Activated CD4-positive, alpha-beta T cell treated with anti-CD3 and anti-CD28 coated beads, Interleukin-2, amount 10 ng/mL, durations not matched to agents 24 days and 14 days (primary cell): ENCODE results near the gene CLTCL1. TPM values are rescaled to one million over a fixed set of nuclear protein-coding genes. Genes with fewer than 3 reads are reported as not detected.
"Not testable (repeated sequence)": the region's sequence is repeated elsewhere in the genome, so short reads cannot be mapped to it uniquely, and the experiment has no call there.

ENCODE experiments used
- DNase-seq: peaks from one replicate; pipeline ENCODE4 v3.0.0; 2022
- H3K27ac Mint-ChIP-seq: one replicate; pipeline ENCODE4 v1.8.0; 2022; ENCODE audit warnings: mild to moderate bottlenecking, mixed read lengths
- H3K27me3 Mint-ChIP-seq: one replicate; pipeline ENCODE4 v1.8.0; 2022; ENCODE audit warnings: mixed read lengths
- H3K36me3 Mint-ChIP-seq: one replicate; pipeline ENCODE4 v1.8.0; 2022; ENCODE audit warnings: low read depth, mild to moderate bottlenecking, mixed read lengths
- H3K4me1 Mint-ChIP-seq: one replicate; pipeline ENCODE4 v1.8.0; 2021; ENCODE audit warnings: mixed read lengths
- H3K4me3 Mint-ChIP-seq: one replicate; pipeline ENCODE4 v1.8.0; 2022; ENCODE audit warnings: mild to moderate bottlenecking, moderate library complexity, mixed read lengths
- H3K9me3 Mint-ChIP-seq: one replicate; pipeline ENCODE4 v1.8.0; 2021; ENCODE audit warnings: mixed read lengths
- intact Hi-C: fragments of 100-400 bp; cut with micrococcal nuclease; formaldehyde crosslinking; loops from one replicate; pipeline ENCODE4 v1.15.1; 2023
- total RNA-seq: library from RNA; stranded (reverse); gene quantifications from 2 replicates; pipeline ENCODE4 v1.2.3, GENCODE V29; 2022

Gene CLTCL1
- total RNA-seq, 1 donor from 2014 or later, result 1.3 TPM

GRCh38 chr22:19173047-19174035 lies 118.2 kb downstream of the CLTCL1 start:
- intact Hi-C loops, result no loop called here
- no peaks in the 10 kb centered on the region for H3K9me3 Mint-ChIP-seq
- H3K36me3 Mint-ChIP-seq, result peaks cover 14% of the 10 kb centered on the region

GRCh38 chr22:19172213-19173046 lies 119.1 kb downstream of the CLTCL1 start:
- Mint-ChIP-seq H3K9me3 (no peaks in the 10 kb centered on the region), H3K4me3 (peak overlapping the region; percentile 93), H3K36me3 (peaks cover 14% of the 10 kb centered on the region), H3K4me1 (peaks cover 36% of the 10 kb centered on the region), H3K27ac (peak overlapping the region; percentile 95), H3K27me3 (peaks cover 28% of the 10 kb centered on the region)
- intact Hi-C loops, result no loop called here
- no peak for DNase-seq

More at GRCh38 chr22:19173047-19174035, 118.2 kb downstream of the CLTCL1 start:
- Mint-ChIP-seq H3K4me3 (peak overlapping the region; percentile 93), H3K4me1 (peaks cover 36% of the 10 kb centered on the region), H3K27ac (peak overlapping the region; percentile 95), H3K27me3 (peaks cover 22% of the 10 kb centered on the region)
- DNase-seq, result no peak

- peaks cover 28% of the 10 kb centered on the region for H3K4me1 Mint-ChIP-seq
- intact Hi-C loops, result no loop called here
Observed at GRCh38 chr22:19169947-19170318, 121.6 kb downstream of the CLTCL1 start.

GRCh38 chr22:19169002-19169946 lies 122.2 kb downstream of the CLTCL1 start:
- Mint-ChIP-seq H3K4me3 (peak overlapping the region; percentile 62), H3K27ac (peak overlapping the region; percentile 27)
- intact Hi-C loops, result no loop called here

More at GRCh38 chr22:19169947-19170318, 121.6 kb downstream of the CLTCL1 start:
- H3K9me3 Mint-ChIP-seq, result no peaks in the 10 kb centered on the region
- H3K27ac Mint-ChIP-seq, result no peak overlapping the region
- H3K4me3 Mint-ChIP-seq, result peak overlapping the region; percentile 93
- peaks cover 13% of the 10 kb centered on the region for H3K36me3 Mint-ChIP-seq
- H3K27me3 Mint-ChIP-seq, result peaks cover 38% of the 10 kb centered on the region
- DNase-seq, result no peak

GRCh38 chr22:19168088-19168890 lies 123.2 kb downstream of the CLTCL1 start:
- intact Hi-C loops, result no loop called here
- H3K27ac Mint-ChIP-seq, result no peak overlapping the region
- H3K27me3 Mint-ChIP-seq, result peaks cover 39% of the 10 kb centered on the region
- H3K4me3 Mint-ChIP-seq, result no peak overlapping the region
- H3K36me3 Mint-ChIP-seq, result peaks cover 9% of the 10 kb centered on the region
- peaks cover 23% of the 10 kb centered on the region for H3K4me1 Mint-ChIP-seq
- no peaks in the 10 kb centered on the region for H3K9me3 Mint-ChIP-seq
- DNase-seq, result no peak

More at GRCh38 chr22:19169002-19169946, 122.2 kb downstream of the CLTCL1 start:
- Mint-ChIP-seq H3K27me3 (peaks cover 39% of the 10 kb centered on the region), H3K36me3 (peaks cover 13% of the 10 kb centered on the region), H3K4me1 (peaks cover 28% of the 10 kb centered on the region), H3K9me3 (no peaks in the 10 kb centered on the region)
- DNase-seq, result peak; percentile 66

- intact Hi-C loops, result no loop called here
- peaks cover 41% of the 10 kb centered on the region for H3K27me3 Mint-ChIP-seq
- no peak overlapping the region for H3K4me3 Mint-ChIP-seq
- no peaks in the 10 kb centered on the region for H3K9me3 Mint-ChIP-seq
- H3K4me1 Mint-ChIP-seq, result peaks cover 15% of the 10 kb centered on the region
- DNase-seq, result no peak
- H3K27ac Mint-ChIP-seq, result no peak overlapping the region
- H3K36me3 Mint-ChIP-seq, result peaks cover 6% of the 10 kb centered on the region
Observed at GRCh38 chr22:19167106-19167869, 124.2 kb downstream of the CLTCL1 start.

GRCh38 chr22:19166421-19166820 lies 125.1 kb downstream of the CLTCL1 start:
- Mint-ChIP-seq H3K9me3 (no peaks in the 10 kb centered on the region), H3K27me3 (peaks cover 41% of the 10 kb centered on the region), H3K4me1 (peaks cover 12% of the 10 kb centered on the region), H3K36me3 (peaks cover 4% of the 10 kb centered on the region), H3K27ac (no peak overlapping the region), H3K4me3 (no peak overlapping the region)
- intact Hi-C loops, result no loop called here
- no peak for DNase-seq

- Mint-ChIP-seq H3K9me3 (no peaks in the 10 kb centered on the region), H3K27me3 (peaks cover 29% of the 10 kb centered on the region), H3K36me3 (no peaks in the 10 kb centered on the region), H3K4me3 (no peak overlapping the region), H3K27ac (no peak overlapping the region), H3K4me1 (peaks cover 3% of the 10 kb centered on the region)
- intact Hi-C loops, result no loop called here
- no peak for DNase-seq
Observed at GRCh38 chr22:19164425-19164824, 127.1 kb downstream of the CLTCL1 start.

GRCh38 chr22:19158649-19159048 lies 132.9 kb downstream of the CLTCL1 start:
- H3K4me1 Mint-ChIP-seq, intact Hi-C loops, H3K36me3 Mint-ChIP-seq, H3K4me3 Mint-ChIP-seq, DNase-seq, H3K27ac Mint-ChIP-seq, H3K9me3 Mint-ChIP-seq: not testable (repeated sequence)
- H3K27me3 Mint-ChIP-seq, result peaks cover 10% of the 10 kb centered on the region

- H3K9me3 Mint-ChIP-seq, H3K4me3 Mint-ChIP-seq, H3K36me3 Mint-ChIP-seq, DNase-seq, H3K4me1 Mint-ChIP-seq, intact Hi-C loops, H3K27ac Mint-ChIP-seq: not testable (repeated sequence)
- peaks cover 28% of the 10 kb centered on the region for H3K27me3 Mint-ChIP-seq
Observed at GRCh38 chr22:19156109-19156508, 135.4 kb downstream of the CLTCL1 start.

- no peak for DNase-seq
- no peak overlapping the region for H3K27ac Mint-ChIP-seq
- H3K36me3 Mint-ChIP-seq, result peaks cover 4% of the 10 kb centered on the region
- no peak overlapping the region for H3K4me3 Mint-ChIP-seq
- H3K27me3 Mint-ChIP-seq, result peaks cover 39% of the 10 kb centered on the region
- H3K9me3 Mint-ChIP-seq, result no peaks in the 10 kb centered on the region
- intact Hi-C loops, result no loop called here
- peaks cover 3% of the 10 kb centered on the region for H3K4me1 Mint-ChIP-seq
Observed at GRCh38 chr22:19152942-19153883, 138.3 kb downstream of the CLTCL1 start.
